NT2/D1 (cell line): ENCODE measurements around the gene BCL11B.

Experiments
- DNase-seq: peaks from one replicate; pipeline ENCODE4 v3.0.0-alpha.2; 2011; ENCODE audit warnings: low read depth, low spot score
- H3K27me3 ChIP-seq: 2 replicates; pipeline ENCODE4 v1.6.0; 2011; ENCODE audit warnings: mild to moderate bottlenecking; ENCODE audit not compliant: insufficient read length, insufficient read depth
- H3K36me3 ChIP-seq: 2 replicates; pipeline ENCODE4 v1.6.1; 2011; ENCODE audit warnings: mild to moderate bottlenecking, low read length, mixed read lengths; ENCODE audit not compliant: insufficient read depth, insufficient read length
- H3K4me1 ChIP-seq: 2 replicates; pipeline ENCODE4 v1.5.1; 2011; ENCODE audit not compliant: insufficient read depth, insufficient read length
- H3K4me3 ChIP-seq: 2 replicates; pipeline ENCODE4 v1.5.1; 2011; ENCODE audit warnings: low read depth; ENCODE audit not compliant: insufficient read length
- H3K9ac ChIP-seq: 2 replicates; pipeline ENCODE4 v1.6.0; 2011; ENCODE audit warnings: low read depth; ENCODE audit not compliant: insufficient read length
- H3K9me3 ChIP-seq: 2 replicates; pipeline ENCODE4 v1.5.1; 2011; ENCODE audit warnings: mild to moderate bottlenecking, low read length; ENCODE audit not compliant: insufficient read depth
- SUZ12 ChIP-seq: IDR thresholded peaks from 2 replicates; pipeline ENCODE4 v1.6.1; 2011; ENCODE audit not compliant: insufficient read length, insufficient read depth; ENCODE audit errors: extremely low read depth
- YY1 ChIP-seq: IDR thresholded peaks from 2 replicates; pipeline ENCODE4 v1.6.1; 2011; ENCODE audit not compliant: insufficient read length, insufficient read depth
- ZNF274 ChIP-seq: IDR thresholded peaks from 2 replicates; pipeline ENCODE4 v1.6.1; 2011; ENCODE audit warnings: mild to moderate bottlenecking, low read depth, low read length

The BCL11B gene

GRCh38 chr14:99129998-99130397 lies 142.0 kb downstream of the BCL11B start:
- Histone ChIP-seq H3K9ac (no peak overlapping the region), H3K4me1 (peaks cover 7% of the 10 kb centered on the region), H3K4me3 (no peak overlapping the region), H3K36me3 (no peaks in the 10 kb centered on the region), H3K27me3 (no peaks in the 10 kb centered on the region), H3K9me3 (no peaks in the 10 kb centered on the region)
- TF ChIP-seq ZNF274 (no peak), YY1 (no peak), SUZ12 (no peak)
- no peak for DNase-seq

GRCh38 chr14:99129211-99129696 lies 142.7 kb downstream of the BCL11B start:
- DNase-seq = no peak
- no peaks in the 10 kb centered on the region for H3K9me3 ChIP-seq
- H3K4me3 ChIP-seq = no peak overlapping the region
- no peaks in the 10 kb centered on the region for H3K36me3 ChIP-seq
- TF ChIP-seq SUZ12 (no peak), ZNF274 (no peak)
- no peaks in the 10 kb centered on the region for H3K27me3 ChIP-seq
- peaks cover 7% of the 10 kb centered on the region for H3K4me1 ChIP-seq
- no peak overlapping the region for H3K9ac ChIP-seq

- no peaks in the 10 kb centered on the region for H3K9me3 ChIP-seq
- no peaks in the 10 kb centered on the region for H3K36me3 ChIP-seq
- H3K4me1 ChIP-seq = peaks cover 7% of the 10 kb centered on the region
- H3K4me3 ChIP-seq = no peak overlapping the region
- no peak for TF ChIP-seq SUZ12
- no peaks in the 10 kb centered on the region for H3K27me3 ChIP-seq
- H3K9ac ChIP-seq = no peak overlapping the region
- no peak for DNase-seq
Measured at GRCh38 chr14:99128185-99128584, 143.8 kb downstream of the BCL11B start.

GRCh38 chr14:99127651-99128167 lies 144.3 kb downstream of the BCL11B start:
- no peak overlapping the region for H3K9ac ChIP-seq
- H3K9me3 ChIP-seq = no peaks in the 10 kb centered on the region
- no peak for DNase-seq
- H3K4me3 ChIP-seq = no peak overlapping the region
- TF ChIP-seq SUZ12 = no peak
- no peak for TF ChIP-seq YY1
- TF ChIP-seq ZNF274 = no peak
- no peaks in the 10 kb centered on the region for H3K36me3 ChIP-seq
- peaks cover 7% of the 10 kb centered on the region for H3K4me1 ChIP-seq
- no peaks in the 10 kb centered on the region for H3K27me3 ChIP-seq

GRCh38 chr14:99125616-99126431 lies 146.2 kb downstream of the BCL11B start:
- no peaks in the 10 kb centered on the region for H3K36me3 ChIP-seq
- no peak for DNase-seq
- no peaks in the 10 kb centered on the region for H3K9me3 ChIP-seq
- no peaks in the 10 kb centered on the region for H3K27me3 ChIP-seq
- no peak overlapping the region for H3K9ac ChIP-seq
- no peak for TF ChIP-seq YY1
- TF ChIP-seq ZNF274 = no peak
- no peak for TF ChIP-seq SUZ12
- peaks cover 4% of the 10 kb centered on the region for H3K4me1 ChIP-seq
- no peak overlapping the region for H3K4me3 ChIP-seq

GRCh38 chr14:99125113-99125512 lies 146.9 kb downstream of the BCL11B start:
- TF ChIP-seq ZNF274 (no peak), YY1 (no peak), SUZ12 (no peak)
- Histone ChIP-seq H3K9ac (no peak overlapping the region), H3K4me3 (no peak overlapping the region), H3K9me3 (no peaks in the 10 kb centered on the region), H3K27me3 (no peaks in the 10 kb centered on the region), H3K36me3 (no peaks in the 10 kb centered on the region), H3K4me1 (peaks cover 4% of the 10 kb centered on the region)
- no peak for DNase-seq

- TF ChIP-seq YY1 = no peak
- TF ChIP-seq ZNF274 = no peak
- no peak for TF ChIP-seq SUZ12
- no peak for DNase-seq
- Histone ChIP-seq H3K36me3 (no peaks in the 10 kb centered on the region), H3K9ac (no peak overlapping the region), H3K9me3 (no peaks in the 10 kb centered on the region), H3K4me3 (no peak overlapping the region), H3K4me1 (peaks cover 4% of the 10 kb centered on the region), H3K27me3 (no peaks in the 10 kb centered on the region)
Measured at GRCh38 chr14:99124482-99125105, 147.4 kb downstream of the BCL11B start.
